ENCODE data around the gene FBXO21. TPM values are rescaled to one million over a fixed set of nuclear protein-coding genes. Genes with fewer than 3 reads are reported as not detected.

FBXO21 gene
- total and polyA plus RNA-seq, 2 of the 13 experiments (the other 11 are each of a cell fraction or from before 2014, with no cell fraction given) = 15.6 to 32.5 TPM

DNA sequence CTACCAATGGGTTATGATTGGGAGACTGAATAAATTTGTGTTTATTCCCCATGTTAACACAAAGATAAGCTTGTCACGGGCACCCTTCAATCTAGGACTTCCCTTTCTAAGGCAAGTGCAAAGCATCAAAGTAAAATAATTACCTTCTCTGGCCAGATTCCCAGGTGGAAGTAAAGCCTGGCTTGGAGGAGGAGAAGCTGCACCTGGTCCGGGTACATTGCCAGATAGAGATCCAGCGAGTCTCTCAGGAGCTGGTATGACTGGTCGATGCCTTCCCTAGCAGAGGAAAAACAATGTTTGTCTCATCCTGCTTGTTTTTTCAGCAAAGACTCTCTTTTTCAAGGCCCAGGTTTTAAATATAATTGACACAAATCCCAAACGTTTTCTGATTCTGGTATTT, 24.9 kb downstream of the FBXO21 start:
- CTCF ChIA-PET (ENCODE audit: low intra/inter-chr PET ratio, low total read pairs) = no interaction called here
- FAIRE-seq = no peak

DNA sequence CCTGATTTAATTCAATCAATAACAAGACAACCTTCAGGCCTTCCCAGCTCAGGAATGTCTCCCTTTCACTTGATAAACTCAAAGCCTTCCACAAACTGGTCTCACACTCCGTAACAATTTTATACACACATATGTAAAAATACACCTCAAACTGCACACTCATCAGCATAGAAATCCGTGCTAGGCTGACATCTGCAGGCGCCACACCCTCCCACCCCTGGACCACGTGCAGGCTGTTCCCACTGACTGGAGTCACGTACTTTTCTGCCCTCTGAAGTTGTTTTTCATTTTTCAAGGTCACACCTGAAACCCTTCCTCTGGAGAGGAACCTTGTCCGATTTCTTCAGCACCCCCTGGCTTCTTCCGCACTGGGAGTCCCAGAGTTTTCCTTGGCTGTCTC, 27.6 kb downstream of the FBXO21 start:
- ChIA-PET POLR2A (no interaction called here), CTCF (ENCODE audit: low intra/inter-chr PET ratio, low total read pairs) (no interaction called here)
- DNase-seq (ENCODE audit: low spot score) = no peak
- Histone ChIP-seq H3K79me2 (ENCODE audit: insufficient read depth, low read length) (no peaks in the 10 kb centered on the region), H3K9ac (ENCODE audit: insufficient read depth, low read depth, low read length) (no peak overlapping the region), H3K4me1 (ENCODE audit: insufficient read depth, low read length) (no peaks in the 10 kb centered on the region), H3K4me3 (replicated peaks in 1 of 3; ENCODE audit: insufficient read depth in 1 of 3, low read depth in 2 of 3, low read length in 3 of 3) (no peak overlapping the region), H3K27ac (ENCODE audit: extremely low read length, insufficient read depth, low read length) (no peak overlapping the region), H3K27me3 (ENCODE audit: control insufficient read depth in 1 of 2, insufficient read depth in 2 of 2, low read length in 2 of 2) (no peaks in the 10 kb centered on the region; a peak in 1 of 5 replicates), H4K20me1 (ENCODE audit: insufficient read depth, low read length) (no peaks in the 10 kb centered on the region), H3K36me3 (replicated peaks in 1 of 2; ENCODE audit: control insufficient read depth in 1 of 2, insufficient read depth in 2 of 2, low read length in 2 of 2) (peaks cover 37 to 91% of the 10 kb centered on the region in 2 experiments), H2AFZ (ENCODE audit: low read length) (no peak overlapping the region), H3K9me3 (ENCODE audit: low read length) (no peaks in the 10 kb centered on the region), H3K4me2 (ENCODE audit: low read depth, low read length) (no peak overlapping the region)
- WGBS (ENCODE audit: low lambda C conversion rate) = 83% methylated on average over 7 of the region's 7 CpGs
- in situ Hi-C loops (cut with HindIII; ENCODE audit: extremely low pct_ligation_motif_present, low pct_unique_long_range_greater_than_20kb) = no loop called here
- no peak for ATAC-seq
- BruUV-seq (replicated peaks) = no TSS peak
- intact Hi-C loops (cut with micrococcal nuclease; ENCODE audit: unreplicated experiment) = no loop called here
- FAIRE-seq = no peak
- TF ChIP-seq ZNF788 (CRISPR knock-in tag; IDR thresholded peaks at IDR 0.05; ENCODE audit: borderline replicate concordance) (no peak), ZNF549 (CRISPR knock-in tag; IDR thresholded peaks at IDR 0.05) (no peak), MYC (CRISPR knock-in tag; IDR thresholded peaks at IDR 0.05; ENCODE audit: borderline replicate concordance) (no peak), BHLHE40 (IDR thresholded peaks at IDR 0.05; ENCODE audit: low read length) (no peak), ZNF546 (CRISPR knock-in tag; conservative IDR thresholded peaks at IDR 0.05) (no peak), ZFP1 (CRISPR knock-in tag; IDR thresholded peaks at IDR 0.05) (no peak), CENPX (CRISPR knock-in tag; IDR thresholded peaks at IDR 0.05) (no peak), SALL2 (CRISPR knock-in tag; IDR thresholded peaks at IDR 0.05) (no peak), SP4 (CRISPR knock-in tag; IDR thresholded peaks at IDR 0.05) (no peak), GRHL1 (CRISPR knock-in tag; conservative IDR thresholded peaks at IDR 0.05) (no peak), KLF13 (CRISPR knock-in tag; IDR thresholded peaks at IDR 0.05) (no peak), ZKSCAN8 (CRISPR knock-in tag; IDR thresholded peaks at IDR 0.05; ENCODE audit: borderline replicate concordance) (no peak)
- TF ChIP-seq, protein P1, sequence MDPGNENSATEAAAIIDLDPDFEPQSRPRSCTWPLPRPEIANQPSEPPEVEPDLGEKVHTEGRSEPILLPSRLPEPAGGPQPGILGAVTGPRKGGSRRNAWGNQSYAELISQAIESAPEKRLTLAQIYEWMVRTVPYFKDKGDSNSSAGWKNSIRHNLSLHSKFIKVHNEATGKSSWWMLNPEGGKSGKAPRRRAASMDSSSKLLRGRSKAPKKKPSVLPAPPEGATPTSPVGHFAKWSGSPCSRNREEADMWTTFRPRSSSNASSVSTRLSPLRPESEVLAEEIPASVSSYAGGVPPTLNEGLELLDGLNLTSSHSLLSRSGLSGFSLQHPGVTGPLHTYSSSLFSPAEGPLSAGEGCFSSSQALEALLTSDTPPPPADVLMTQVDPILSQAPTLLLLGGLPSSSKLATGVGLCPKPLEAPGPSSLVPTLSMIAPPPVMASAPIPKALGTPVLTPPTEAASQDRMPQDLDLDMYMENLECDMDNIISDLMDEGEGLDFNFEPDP (CRISPR knock-in tag; conservative IDR thresholded peaks at IDR 0.05) = no peak

More for the DNA sequence above, 24.9 kb downstream of the FBXO21 start:
- intact Hi-C loops (cut with micrococcal nuclease; ENCODE audit: unreplicated experiment) = no loop called here
- DNase-seq (ENCODE audit: low spot score) (no peak), ATAC-seq (no peak)
- Histone ChIP-seq H3K4me1 (ENCODE audit: insufficient read depth, low read length) (no peaks in the 10 kb centered on the region), H3K4me3 (replicated peaks in 1 of 3; ENCODE audit: insufficient read depth in 1 of 3, low read depth in 2 of 3, low read length in 3 of 3) (no peak overlapping the region), H3K27ac (ENCODE audit: extremely low read length, insufficient read depth, low read length) (no peak overlapping the region), H3K79me2 (ENCODE audit: insufficient read depth, low read length) (no peaks in the 10 kb centered on the region), H3K4me2 (ENCODE audit: low read depth, low read length) (no peak overlapping the region), H3K9me3 (ENCODE audit: low read length) (no peaks in the 10 kb centered on the region), H4K20me1 (ENCODE audit: insufficient read depth, low read length) (no peaks in the 10 kb centered on the region), H3K27me3 (ENCODE audit: control insufficient read depth in 1 of 2, insufficient read depth in 2 of 2, low read length in 2 of 2) (no peaks in the 10 kb centered on the region; a peak in 1 of 5 replicates), H3K36me3 (replicated peaks in 1 of 2; ENCODE audit: control insufficient read depth in 1 of 2, insufficient read depth in 2 of 2, low read length in 2 of 2) (peaks cover 36 to 83% of the 10 kb centered on the region in 2 experiments), H2AFZ (ENCODE audit: low read length) (no peak overlapping the region), H3K9ac (ENCODE audit: insufficient read depth, low read depth, low read length) (no peak overlapping the region)
- POLR2A ChIA-PET = no interaction called here
- TF ChIP-seq, protein P2, sequence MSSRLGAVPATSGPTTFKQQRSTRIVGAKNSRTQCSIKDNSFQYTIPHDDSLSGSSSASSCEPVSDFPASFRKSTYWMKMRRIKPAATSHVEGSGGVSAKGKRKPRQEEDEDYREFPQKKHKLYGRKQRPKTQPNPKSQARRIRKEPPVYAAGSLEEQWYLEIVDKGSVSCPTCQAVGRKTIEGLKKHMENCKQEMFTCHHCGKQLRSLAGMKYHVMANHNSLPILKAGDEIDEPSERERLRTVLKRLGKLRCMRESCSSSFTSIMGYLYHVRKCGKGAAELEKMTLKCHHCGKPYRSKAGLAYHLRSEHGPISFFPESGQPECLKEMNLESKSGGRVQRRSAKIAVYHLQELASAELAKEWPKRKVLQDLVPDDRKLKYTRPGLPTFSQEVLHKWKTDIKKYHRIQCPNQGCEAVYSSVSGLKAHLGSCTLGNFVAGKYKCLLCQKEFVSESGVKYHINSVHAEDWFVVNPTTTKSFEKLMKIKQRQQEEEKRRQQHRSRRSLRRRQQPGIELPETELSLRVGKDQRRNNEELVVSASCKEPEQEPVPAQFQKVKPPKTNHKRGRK (CRISPR knock-in tag; IDR thresholded peaks at IDR 0.05) = no peak
- no peak for TF ChIP-seq PAX8 (CRISPR knock-in tag; IDR thresholded peaks at IDR 0.05; ENCODE audit: borderline replicate concordance)
- no peak for TF ChIP-seq ZFP41 (CRISPR knock-in tag; IDR thresholded peaks at IDR 0.05; ENCODE audit: borderline replicate concordance)
- no peak for TF ChIP-seq RFXANK (CRISPR knock-in tag; IDR thresholded peaks at IDR 0.05)
- no peak for TF ChIP-seq ZNF33B (CRISPR knock-in tag; IDR thresholded peaks at IDR 0.05)
- no peak for TF ChIP-seq ZNF235 (CRISPR knock-in tag; IDR thresholded peaks at IDR 0.05; ENCODE audit: borderline replicate concordance)
- BruUV-seq (replicated peaks) = no TSS peak
- in situ Hi-C loops (cut with HindIII; ENCODE audit: extremely low pct_ligation_motif_present, low pct_unique_long_range_greater_than_20kb) = no loop called here
- 82% methylated on average over 5 of the region's 5 CpGs for WGBS (ENCODE audit: low lambda C conversion rate)

All from HepG2 (cell line).